IMR-90 (cell line): ENCODE data around the gene VDAC1. TPM values are rescaled to one million over a fixed set of nuclear protein-coding genes. Genes with fewer than 3 reads are reported as not detected.

Experiments used
- ATAC-seq: fragments of 200-7000 bp; cut with Tn5 transposase; 2 replicates; pipeline ENCODE4 v1.9.1; 2020; ENCODE audit warnings: low read depth, mild to moderate bottlenecking, moderate library complexity
- BruUV-seq: library from RNA; stranded (reverse); fragments of 400-500 nt; replicated peaks from 2 replicates; lab custom pipeline; 2021; lab: Mats Ljungman, UMichigan
- CTCF ChIA-PET: fragments of 300-600 bp; formaldehyde crosslinking; extraction: SDS; loops from one replicate; lab custom pipeline; 2021; ENCODE audit warnings: antibody characterized with exemption; lab: Yijun Ruan, JAX
- POLR2A ChIA-PET: fragments of 300-600 bp; sonication (Branson Sonifier 250); formaldehyde crosslinking; loops from one replicate; lab custom pipeline; 2022; ENCODE audit warnings: antibody characterized with exemption; ENCODE audit not compliant: unreplicated experiment; lab: Charles Lee
- DNase-seq: peaks from one replicate; pipeline ENCODE4 v3.0.0; 2013
- H2AFZ ChIP-seq: replicated peaks from 2 replicates; pipeline ENCODE3; 2013; ENCODE audit warnings: low read length, mild to moderate bottlenecking; ENCODE audit not compliant: poor library complexity
- H2AK5ac ChIP-seq: 2 replicates; pipeline ENCODE4 v1.6.1; 2013; ENCODE audit warnings: low read depth, low read length, inconsistent platforms
- H2AK9ac ChIP-seq: replicated peaks from 2 replicates; pipeline ENCODE3; 2013; ENCODE audit warnings: mild to moderate bottlenecking, low read depth, low read length, moderate library complexity; ENCODE audit not compliant: poor library complexity
- H2BK120ac ChIP-seq: 2 replicates; pipeline ENCODE4 v1.6.1; 2013; ENCODE audit warnings: low read depth, low read length, inconsistent platforms
- H2BK15ac ChIP-seq: 3 replicates; pipeline ENCODE4 v1.6.1; 2013; ENCODE audit warnings: low read depth, low read length, inconsistent platforms
- H2BK20ac ChIP-seq: 2 replicates; pipeline ENCODE4 v1.6.1; 2013; ENCODE audit warnings: low read depth, mild to moderate bottlenecking, inconsistent platforms, low read length, moderate library complexity
- H2BK5ac ChIP-seq: 2 replicates; pipeline ENCODE4 v1.6.1; 2013; ENCODE audit warnings: mild to moderate bottlenecking, low read depth, low read length, inconsistent platforms; ENCODE audit not compliant: poor library complexity, severe bottlenecking
- H3K14ac ChIP-seq: replicated peaks from 2 replicates; pipeline ENCODE4 v1.6.1; 2013; ENCODE audit warnings: low read depth, low read length, inconsistent platforms
- H3K18ac ChIP-seq: 2 replicates; pipeline ENCODE4 v1.6.1; 2013; ENCODE audit warnings: low read depth, low read length, control low read depth
- H3K23ac ChIP-seq: 2 replicates; pipeline ENCODE4 v1.6.1; 2013; ENCODE audit warnings: low read depth, low read length, inconsistent platforms
- H3K27ac ChIP-seq: 2 replicates; pipeline ENCODE4 v1.5.1; 2013; ENCODE audit warnings: mild to moderate bottlenecking, control low read depth, low read length; ENCODE audit not compliant: insufficient read depth
- H3K27me3 ChIP-seq: 2 replicates; pipeline ENCODE4 v1.6.1; 2013; ENCODE audit warnings: low read length; ENCODE audit not compliant: control insufficient read depth, insufficient read depth
- H3K36me3 ChIP-seq: 2 replicates; pipeline ENCODE4 v1.6.1; 2013; ENCODE audit warnings: low read length, mixed read lengths; ENCODE audit not compliant: control insufficient read depth, insufficient read depth
- H3K4ac ChIP-seq: 2 replicates; pipeline ENCODE4 v1.6.1; 2013; ENCODE audit warnings: low read depth, low read length, inconsistent platforms
- H3K4me1 ChIP-seq: 2 replicates; pipeline ENCODE4 v1.6.1; 2013; ENCODE audit warnings: low read length, mixed read lengths; ENCODE audit not compliant: control insufficient read depth, insufficient read depth
- H3K4me2 ChIP-seq: 2 replicates; pipeline ENCODE4 v1.6.1; 2013; ENCODE audit warnings: low read depth, mild to moderate bottlenecking, control low read depth, low read length, moderate library complexity
- H3K4me3 ChIP-seq: 2 replicates; pipeline ENCODE4 v1.5.1; 2013; ENCODE audit warnings: low read depth, mild to moderate bottlenecking, control low read depth, low read length, moderate library complexity; ENCODE audit not compliant: insufficient read depth
- H3K56ac ChIP-seq: 2 replicates; pipeline ENCODE4 v1.6.1; 2013; ENCODE audit warnings: low read length, inconsistent platforms; ENCODE audit not compliant: insufficient read depth; ENCODE audit errors: extremely low read depth
- H3K79me1 ChIP-seq, 2 experiments: 2 replicates each; pipeline ENCODE4 v1.6.1; 2013; ENCODE audit warnings: low read length in 2 of 2, inconsistent platforms in 1 of 2, low read depth in 1 of 2
- H3K9ac ChIP-seq: 2 replicates; pipeline ENCODE4 v1.6.1; 2013; ENCODE audit warnings: low read depth, low read length, control low read depth
- H3K9me1 ChIP-seq: 2 replicates; pipeline ENCODE4 v1.6.1; 2013; ENCODE audit warnings: low read length, inconsistent platforms; ENCODE audit not compliant: insufficient read depth
- H3K9me3 ChIP-seq: 2 replicates; pipeline ENCODE4 v1.6.1; 2013; ENCODE audit warnings: low read length; ENCODE audit not compliant: control insufficient read depth, insufficient read depth
- H4K20me1 ChIP-seq: 2 replicates; pipeline ENCODE4 v1.6.1; 2013; ENCODE audit warnings: low read length, inconsistent platforms; ENCODE audit not compliant: insufficient read depth
- H4K5ac ChIP-seq: 2 replicates; pipeline ENCODE4 v1.6.1; 2013; ENCODE audit warnings: mild to moderate bottlenecking, low read depth, low read length, control low read depth
- H4K8ac ChIP-seq, 2 experiments: 2 replicates each; pipeline ENCODE4 v1.6.1; 2013; ENCODE audit warnings: low read depth in 2 of 2, low read length in 2 of 2, control low read depth in 1 of 2, inconsistent platforms in 1 of 2
- H4K91ac ChIP-seq: 2 replicates; pipeline ENCODE4 v1.6.1; 2013; ENCODE audit warnings: low read depth, low read length, inconsistent platforms; ENCODE audit not compliant: insufficient read depth
- CHD1 ChIP-seq: IDR thresholded peaks from 2 replicates; pipeline ENCODE4 v1.6.1; 2012; ENCODE audit warnings: low read depth, low read length, improper control_type of control experiment
- MAFK ChIP-seq: IDR thresholded peaks from 2 replicates; pipeline ENCODE4 v1.6.1; 2012; ENCODE audit warnings: low read depth, low read length, improper control_type of control experiment
- MAZ ChIP-seq: IDR thresholded peaks from 2 replicates; pipeline ENCODE4 v1.6.1; 2012; ENCODE audit warnings: low read depth, mild to moderate bottlenecking, low read length, improper control_type of control experiment, moderate library complexity, borderline replicate concordance
- MXI1 ChIP-seq: IDR thresholded peaks from 2 replicates; pipeline ENCODE4 v1.6.1; 2012; ENCODE audit warnings: low read depth, mild to moderate bottlenecking, low read length, moderate library complexity, borderline replicate concordance
- RCOR1 ChIP-seq: IDR thresholded peaks from 2 replicates; pipeline ENCODE4 v1.6.1; 2012; ENCODE audit warnings: mild to moderate bottlenecking, low read length, improper control_type of control experiment; ENCODE audit not compliant: insufficient replicate concordance
- RFX5 ChIP-seq: IDR thresholded peaks from 2 replicates; pipeline ENCODE4 v1.8.0; 2012; ENCODE audit warnings: low read depth, mild to moderate bottlenecking, low read length, moderate library complexity
- SMC3 ChIP-seq: fragments of 150-350 bp; IDR thresholded peaks from 2 replicates; pipeline ENCODE4 v1.6.1; 2016; ENCODE audit warnings: low read depth, mild to moderate bottlenecking, antibody characterized with exemption, low read length, moderate library complexity
- WGBS, 2 experiments: methylation state at CpG; one replicate each; pipeline versions ENCODE4 v1.1.5 to v1.1.7; 2013; ENCODE audit warnings: missing lambda C conversion rate in 2 of 2; ENCODE audit not compliant: insufficient read length in 1 of 2; ENCODE audit errors: extremely low coverage in 2 of 2; 5-methylcytosine and 5-hydroxymethylcytosine counted together
- dilution Hi-C: fragments of 300-500 bp; cut with HindIII; formaldehyde crosslinking; loops from one replicate; pipeline ENCODE4 v1.14.3; 2018; ENCODE audit warnings: low sequenced_read_pairs; ENCODE audit not compliant: unreplicated experiment
- in situ Hi-C: fragments of 300-500 bp; cut with MboI; formaldehyde crosslinking; loops from 3 replicates; pipeline ENCODE4 v1.14.3; 2019; ENCODE audit warnings: low sequenced_read_pairs, inconsistent platforms, mixed read lengths
- intact Hi-C: fragments of 100-400 bp; cut with micrococcal nuclease; formaldehyde crosslinking; loops from 2 replicates; pipeline ENCODE4 v1.10.0; 2022
- polyA plus RNA-seq, 3 experiments: library from polyadenylated mRNA; depleted of rRNA; stranded (reverse); fragments of >200 nt; gene quantifications; 2 replicates each; pipeline ENCODE4 v1.2.3, GENCODE V29; 2012; ENCODE audit warnings: low replicate concordance in 1 of 3
- total RNA-seq: library from RNA; depleted of rRNA; stranded (reverse); fragments of >200 nt; gene quantifications from 2 replicates; pipeline ENCODE4 v1.2.3, GENCODE V29; 2012

Gene VDAC1
- total and polyA plus RNA-seq, 2 of the 4 experiments (the other 2 are of a cell fraction), result 289 to 365 TPM

DNA sequence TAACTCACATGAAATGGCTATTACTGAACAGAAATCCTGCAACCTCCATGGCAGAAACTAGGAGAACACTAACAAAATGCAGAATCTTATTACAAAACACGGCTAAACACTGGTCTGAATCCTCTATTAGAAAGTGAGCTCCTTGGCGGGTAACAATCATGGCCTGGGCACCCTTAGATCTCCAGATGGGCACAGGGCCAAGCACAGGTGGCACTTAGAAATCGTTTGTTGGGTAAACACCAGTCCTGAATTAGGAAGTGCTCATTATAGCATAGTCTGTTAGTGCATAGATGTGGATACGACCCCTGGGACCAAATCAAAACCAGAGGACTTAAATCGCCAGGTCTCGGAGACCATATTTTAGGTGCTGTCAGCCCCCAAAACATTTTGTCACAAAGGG is 14.4 kb downstream of the VDAC1 start:
- intact Hi-C loops, result loop anchor here (2.0 to 5.0 kb wide), 2 partner anchors 20 to 823 kb away; no protein-coding TSS in a partner anchor
- no peak overlapping the region for H2BK5ac ChIP-seq
- no peak overlapping the region for H3K4ac ChIP-seq
- H2BK120ac ChIP-seq, result no peak overlapping the region
- TF ChIP-seq RFX5, result no peak
- no peak for TF ChIP-seq SMC3
- no peak for TF ChIP-seq CHD1
- TF ChIP-seq MAZ, result no peak
- no peak for TF ChIP-seq MXI1
- TF ChIP-seq RCOR1, result no peak
- TF ChIP-seq MAFK, result no peak
- H4K20me1 ChIP-seq, result peaks cover 80% of the 10 kb centered on the region
- ChIA-PET CTCF (no interaction called here), POLR2A (no interaction called here)
- no peak overlapping the region for H3K4me2 ChIP-seq
- DNase-seq (no peak), ATAC-seq (no peak)
- peaks cover 29% of the 10 kb centered on the region for H3K9me1 ChIP-seq
- in situ Hi-C loops, result no loop called here
- no peak overlapping the region for H3K9ac ChIP-seq
- H2AK9ac ChIP-seq, result no peak overlapping the region
- peaks cover 22% of the 10 kb centered on the region for H3K4me1 ChIP-seq
- no peak overlapping the region for H3K4me3 ChIP-seq
- H2BK15ac ChIP-seq, result no peak overlapping the region
- H2AK5ac ChIP-seq, result no peak overlapping the region
- H3K18ac ChIP-seq, result no peak overlapping the region
- BruUV-seq, result no TSS peak
- H4K8ac ChIP-seq, result no peak overlapping the region
- no peaks in the 10 kb centered on the region for H3K9me3 ChIP-seq
- H4K91ac ChIP-seq, result no peak overlapping the region
- no peak overlapping the region for H3K23ac ChIP-seq
- 100% methylated on average over 1 of the region's 6 CpGs; no CpG with 5 or more reads in 1 of the 2 experiments for WGBS, 2 experiments
- dilution Hi-C loops, result no loop called here
- no peaks in the 10 kb centered on the region for H3K27me3 ChIP-seq
- no peak overlapping the region for H4K5ac ChIP-seq
- H3K56ac ChIP-seq, result no peak overlapping the region
- H3K27ac ChIP-seq, result no peak overlapping the region
- H3K14ac ChIP-seq, result no peak overlapping the region
- H3K36me3 ChIP-seq, result peaks cover 39% of the 10 kb centered on the region
- H3K79me1 ChIP-seq, result peaks cover 27 to 74% of the 10 kb centered on the region in 2 experiments
- no peak overlapping the region for H2AFZ ChIP-seq
- no peak overlapping the region for H2BK20ac ChIP-seq
